HG03378 (cell line): ENCODE measurements around the gene LRRC8E.

Source experiments
- ATAC-seq: cut with Tn5 transposase; IDR thresholded peaks from one replicate; pipeline ENCODE4 v1.9.1; 2021; ENCODE audit warnings: mild to moderate bottlenecking, moderate library complexity; ENCODE audit not compliant: unreplicated experiment

Gene LRRC8E

GRCh38 chr19:7918615-7919421, 30.5 kb downstream of the LRRC8E start:
- ATAC-seq, result no peak

DNA sequence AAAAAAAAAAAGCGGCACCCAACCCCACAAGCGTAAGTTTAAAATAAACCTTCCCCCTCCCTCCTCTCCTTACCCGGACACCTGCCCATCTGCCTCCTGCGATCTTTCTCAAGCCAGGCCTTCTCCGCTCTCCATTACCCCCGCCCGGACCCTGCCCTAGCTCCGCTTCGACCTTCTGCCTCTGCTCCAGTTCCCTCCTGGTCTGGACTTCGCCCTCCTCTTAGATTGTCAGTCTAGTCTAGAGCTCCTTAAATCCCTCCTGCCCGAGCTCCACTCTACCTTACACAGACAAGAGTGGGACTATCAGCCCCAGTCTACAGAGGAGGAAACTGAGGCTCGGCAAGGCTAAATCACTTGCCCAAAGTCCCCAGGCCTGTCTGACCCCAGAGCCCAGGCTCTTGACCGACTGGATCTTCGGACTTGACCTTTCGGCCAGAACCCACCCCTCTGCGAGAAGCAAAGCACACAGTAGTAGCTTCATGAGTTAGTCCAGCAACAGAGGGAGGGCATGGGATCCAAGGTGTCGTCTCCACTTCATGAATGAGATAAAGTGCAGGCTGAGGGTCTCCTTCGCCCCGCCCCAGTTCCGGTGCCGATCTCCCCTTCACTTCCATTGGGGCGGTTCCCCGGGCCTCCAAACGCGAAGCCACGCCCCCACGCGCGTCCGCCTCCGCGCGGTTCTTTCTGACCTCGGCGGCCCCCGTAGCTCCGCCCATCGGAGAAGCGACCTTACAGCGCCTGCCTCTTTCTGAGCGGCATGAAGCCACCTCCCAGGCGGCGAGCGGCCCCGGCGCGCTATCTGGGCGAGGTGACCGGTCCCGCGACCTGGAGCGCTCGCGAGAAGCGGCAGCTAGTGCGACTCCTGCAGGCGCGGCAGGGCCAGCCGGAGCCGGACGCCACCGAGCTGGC, 31.6 kb downstream of the LRRC8E start, which contains the start of gene SNAPC2:
TSS of gene SNAPC2 (plus strand) at position 729 of the 909 bp plus-strand sequence. CDS start at position 758, 29 bp downstream.
- peak; percentile 44 for ATAC-seq

- peak; percentile 26 for ATAC-seq
Observed at GRCh38 chr19:7920519-7921301, 32.4 kb downstream of the LRRC8E start.

DNA sequence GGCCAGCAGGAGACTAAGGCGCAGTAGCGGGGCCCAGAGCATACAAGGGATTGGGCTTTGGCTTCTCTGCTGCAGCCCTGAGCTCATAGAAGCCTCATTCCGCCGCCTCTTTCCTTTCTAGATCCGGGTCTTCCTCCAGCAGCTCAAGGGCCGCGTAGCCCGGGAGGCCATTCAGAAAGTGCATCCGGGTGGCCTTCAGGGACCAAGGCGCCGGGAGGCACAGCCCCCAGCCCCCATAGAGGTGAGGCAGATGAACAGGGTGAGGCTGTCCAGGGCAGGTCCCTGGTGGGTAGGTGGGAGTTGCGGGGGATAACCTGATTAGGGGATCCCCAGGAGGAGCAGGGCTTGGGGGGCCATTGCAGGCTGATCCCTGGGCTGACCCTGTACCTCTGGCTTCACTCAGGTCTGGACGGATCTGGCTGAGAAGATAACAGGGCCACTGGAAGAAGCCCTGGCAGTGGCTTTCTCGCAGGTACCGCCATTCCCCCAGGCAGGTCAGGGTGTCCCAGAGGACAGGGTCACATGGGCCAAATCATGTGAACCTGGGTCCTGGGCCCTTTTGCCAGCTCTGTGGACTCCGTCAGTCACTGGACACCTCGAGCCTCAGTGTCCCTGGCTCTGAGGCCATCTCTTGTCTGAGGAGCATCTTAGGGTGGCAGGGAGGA, 33.1 kb downstream of the LRRC8E start:
- ATAC-seq, result no peak

- no peak for ATAC-seq
Observed at GRCh38 chr19:7921967-7922835, 33.9 kb downstream of the LRRC8E start.

GRCh38 chr19:7922836-7923195, 34.5 kb downstream of the LRRC8E start:
- no peak for ATAC-seq

DNA sequence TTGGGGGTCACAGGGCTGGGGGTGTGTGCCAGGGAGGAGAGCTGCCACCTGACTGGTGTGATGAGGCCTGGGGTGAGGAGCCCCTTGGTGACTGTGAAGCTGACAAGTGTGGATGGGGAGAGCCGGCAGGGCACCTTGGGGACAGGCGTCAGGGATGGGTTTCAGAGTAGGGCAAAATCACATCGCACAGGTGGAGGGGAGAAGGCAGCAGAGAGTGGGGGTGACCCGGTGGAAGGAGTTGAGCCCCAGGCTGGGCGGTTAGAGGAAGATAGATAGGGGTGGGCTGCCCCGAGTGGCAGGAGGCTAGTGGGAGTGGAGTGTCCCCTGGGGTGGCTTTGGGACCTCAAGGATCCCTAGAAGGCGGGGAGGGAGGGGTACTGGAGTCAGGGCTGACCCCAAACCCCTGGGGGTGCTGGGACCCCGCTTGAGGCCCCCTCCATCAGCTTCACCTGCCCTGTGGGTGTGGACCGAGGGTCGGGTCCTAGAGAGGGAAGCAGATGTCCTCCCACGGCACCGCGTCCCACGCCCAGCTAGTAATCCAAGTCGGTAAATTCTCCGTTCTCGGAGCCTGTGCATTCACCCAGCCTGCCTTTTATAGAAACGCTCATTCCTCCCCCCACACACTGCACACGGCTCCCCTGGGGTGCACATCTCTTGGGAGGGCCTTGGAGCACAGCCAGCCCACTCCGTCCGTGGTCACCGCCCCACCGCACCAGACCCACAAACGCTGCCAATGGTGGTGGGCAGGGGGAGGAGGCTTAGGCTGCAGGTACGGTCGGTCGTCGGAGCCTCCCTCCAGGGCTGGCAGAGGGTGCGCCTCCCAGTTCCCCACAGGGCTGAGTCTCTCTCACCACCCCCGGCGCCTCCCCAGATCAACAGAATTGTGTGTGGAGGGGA, 35.2 kb downstream of the LRRC8E start:
- no peak for ATAC-seq

DNA sequence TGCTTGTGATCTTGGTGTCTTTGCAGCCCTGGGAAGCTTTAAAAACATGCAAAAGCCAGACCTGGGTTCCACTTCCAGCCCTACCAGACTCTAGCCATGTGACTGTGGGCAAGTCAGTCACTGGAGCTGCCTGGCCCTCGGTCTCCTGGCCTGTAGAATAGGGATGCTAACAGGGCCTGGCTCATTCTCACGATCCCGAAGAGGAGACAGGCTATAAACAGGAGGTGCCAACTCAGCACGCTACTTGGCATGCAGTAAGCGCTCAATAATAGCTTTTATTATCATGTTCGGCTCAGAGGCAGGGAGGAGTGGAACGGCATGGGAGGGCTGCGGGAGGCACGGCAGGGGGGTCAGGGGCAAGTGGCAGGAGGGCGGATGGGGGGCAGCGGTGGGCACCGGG, 35.9 kb downstream of the LRRC8E start:
- no peak for ATAC-seq

DNA sequence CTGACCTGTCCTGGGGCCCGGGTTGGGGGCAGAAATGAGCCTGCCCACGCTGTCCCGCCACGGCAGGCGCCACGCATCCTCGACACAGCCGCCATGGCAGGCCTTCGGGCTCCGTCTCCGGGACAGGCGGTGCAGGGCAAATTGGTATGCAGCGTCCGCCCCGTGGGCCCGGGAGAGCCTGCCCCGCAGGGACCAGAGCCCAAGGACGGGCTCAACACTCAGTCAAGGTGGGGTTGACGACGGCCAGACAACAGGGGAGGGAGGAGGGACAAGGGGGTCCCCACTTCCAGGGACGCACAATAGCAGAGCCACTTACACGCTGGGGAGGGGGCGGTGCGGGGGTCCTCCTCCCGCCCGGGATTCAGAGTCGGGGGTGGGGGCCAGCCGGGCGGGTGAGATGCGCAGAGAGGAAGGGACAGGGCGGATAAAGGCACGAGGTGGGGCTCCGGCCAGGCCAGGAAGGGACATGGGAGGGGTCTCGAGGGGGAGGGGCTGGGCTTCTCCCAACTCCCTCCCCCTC, 36.4 kb downstream of the LRRC8E start:
- no peak for ATAC-seq

GRCh38 chr19:7925171-7925851, 37.0 kb downstream of the LRRC8E start:
- no peak for ATAC-seq

GRCh38 chr19:7926021-7926726, 37.9 kb downstream of the LRRC8E start, which contains the start of gene CTXN1:
Gene CTXN1, minus strand, starts transcription at chr19:7926135. Its CDS starts 597 bp downstream, at chr19:7925538.
- no peak for ATAC-seq

DNA sequence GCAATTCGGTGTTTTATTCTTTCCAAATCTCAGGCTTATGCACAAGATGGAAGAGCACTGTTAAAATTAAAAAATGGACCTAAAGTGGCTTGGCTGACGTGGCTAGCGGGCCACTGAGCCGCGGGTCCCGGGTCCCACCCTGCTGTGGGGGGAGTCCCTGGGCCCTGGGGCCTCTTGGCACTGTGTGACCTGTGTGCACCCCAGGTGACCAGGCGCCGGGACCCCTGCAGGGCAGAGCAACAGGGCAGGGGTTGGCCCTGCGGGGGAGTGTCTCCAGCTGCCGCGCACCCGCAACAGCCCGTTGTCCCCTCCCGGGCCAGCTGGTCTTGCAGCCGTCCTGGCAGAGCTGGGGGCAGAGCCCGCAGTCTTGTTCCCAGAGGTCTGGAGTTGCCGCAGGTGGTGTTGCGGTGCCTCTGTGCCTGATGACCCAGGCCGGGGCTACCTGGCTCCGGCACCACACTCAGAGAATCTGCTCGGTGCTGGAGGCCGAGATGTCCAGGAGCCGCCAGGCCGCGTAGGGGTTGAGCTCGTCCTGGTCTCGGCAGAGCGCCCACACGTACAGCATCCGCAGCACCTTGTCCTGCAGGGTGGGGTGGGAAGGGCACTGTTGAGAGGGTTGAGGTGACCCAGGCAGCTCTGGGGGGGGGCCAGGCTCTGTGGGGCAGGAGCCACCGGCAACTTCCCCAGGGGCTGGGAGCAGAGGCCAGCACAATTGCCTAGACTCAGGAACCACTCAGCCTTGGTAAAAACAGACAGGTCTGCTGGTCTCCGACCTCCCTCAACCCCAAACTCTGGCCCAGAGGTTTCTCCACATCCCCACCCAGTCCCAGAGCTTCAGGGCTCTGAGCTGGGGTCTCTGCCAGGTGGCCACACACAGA, 38.7 kb downstream of the LRRC8E start:
- ATAC-seq, result no peak

DNA sequence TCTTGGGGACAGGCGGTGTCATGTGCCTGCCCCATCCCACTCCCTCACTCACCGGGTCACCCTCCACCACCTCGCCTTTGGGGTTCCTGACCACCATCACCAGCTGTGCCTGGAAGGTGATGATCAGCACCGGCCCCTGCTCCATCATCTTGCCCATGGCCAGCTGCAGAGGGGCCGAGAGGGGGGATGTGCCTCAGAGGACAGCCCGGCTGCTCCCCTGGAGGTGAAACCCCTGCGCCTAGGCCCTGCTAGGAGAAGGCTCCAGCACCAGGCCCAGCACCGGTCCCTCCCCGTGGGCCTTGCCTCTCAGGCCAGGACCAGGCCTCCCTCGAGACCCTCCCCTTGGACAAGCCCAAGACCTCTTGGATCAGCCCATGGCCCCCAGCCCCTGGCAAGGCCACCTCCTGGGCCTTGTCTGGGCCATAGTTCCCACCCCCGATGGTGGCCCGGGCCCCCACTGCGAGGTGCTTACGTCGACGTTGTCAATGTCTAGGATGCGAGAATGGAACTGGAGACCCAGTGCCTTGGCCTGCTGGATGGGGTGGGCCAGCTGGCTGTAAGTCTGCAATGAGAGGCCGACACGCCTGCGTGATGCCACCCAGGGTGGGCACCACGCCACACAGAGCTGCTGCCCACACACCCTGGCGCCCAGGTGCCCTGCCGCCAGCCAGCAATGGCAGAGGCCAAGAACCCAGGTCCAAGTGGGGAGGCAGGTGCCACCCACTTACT, 39.5 kb downstream of the LRRC8E start:
- no peak for ATAC-seq

- no peak for ATAC-seq
Observed at GRCh38 chr19:7928334-7928706, 40.0 kb downstream of the LRRC8E start.
